Neural crest cell (in vitro differentiated cells): ENCODE data around the gene SEPHS1. TPM values are rescaled to one million over a fixed set of nuclear protein-coding genes. Genes with fewer than 3 reads are reported as not detected.

Source experiments
- DNase-seq: peaks from one replicate; pipeline ENCODE4 v3.0.0; 2021; ENCODE audit warnings: low read depth, mixed read lengths, low spot score
- H3K27ac Mint-ChIP-seq: one replicate; pipeline ENCODE4 v1.8.0; 2021; ENCODE audit warnings: mild to moderate bottlenecking, mixed read lengths; ENCODE audit not compliant: unreplicated experiment
- H3K27me3 Mint-ChIP-seq: 2 replicates; pipeline ENCODE4 v1.8.0; 2021; ENCODE audit warnings: low read depth, mild to moderate bottlenecking, mixed read lengths
- H3K36me3 Mint-ChIP-seq: 2 replicates; pipeline ENCODE4 v1.8.0; 2021; ENCODE audit warnings: low read depth, mild to moderate bottlenecking, mixed read lengths
- H3K4me1 Mint-ChIP-seq: 2 replicates; pipeline ENCODE4 v1.8.0; 2021; ENCODE audit warnings: mixed read lengths
- H3K4me3 Mint-ChIP-seq: one replicate; pipeline ENCODE4 v1.8.0; 2021; ENCODE audit warnings: mild to moderate bottlenecking, mixed read lengths
- H3K9me3 Mint-ChIP-seq: 2 replicates; pipeline ENCODE4 v1.8.0; 2021; ENCODE audit warnings: mixed read lengths
- total RNA-seq: library from RNA; stranded (reverse); gene quantifications from 2 replicates; pipeline ENCODE4 v1.2.1, GENCODE V29; 2021
- TF ChIP-seq, protein P1 (sequence below): fragments of 200-600 bp; sonication (generic); conservative IDR thresholded peaks from 2 replicates; pipeline ENCODE4 v1.5.0; 2021; ENCODE audit warnings: antibody characterized with exemption, mild to moderate bottlenecking

The SEPHS1 gene
- total RNA-seq, 1 donor from 2014 or later = 158 TPM

DNA sequence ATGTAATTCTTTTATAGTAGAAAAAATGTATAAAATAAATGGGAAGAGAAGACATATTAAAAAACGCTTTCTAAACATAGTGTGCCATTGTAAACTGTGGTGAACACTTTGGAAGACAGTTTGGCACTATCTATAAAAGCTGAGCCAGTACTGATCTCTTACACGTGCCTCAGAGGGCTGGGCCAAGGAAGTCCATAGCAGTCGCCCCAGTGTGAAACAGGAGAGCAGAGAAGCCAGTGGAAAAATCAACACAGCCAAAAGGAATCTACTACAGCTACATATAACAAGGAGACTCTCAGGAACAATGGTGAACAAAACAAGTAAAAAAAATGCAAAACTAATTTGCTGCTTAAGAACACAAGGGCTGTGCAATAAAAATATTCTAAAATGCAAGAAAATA lies 20.6 kb downstream of the SEPHS1 start:
- peaks cover 35% of the 10 kb centered on the region for H3K36me3 Mint-ChIP-seq
- no peak overlapping the region for H3K4me3 Mint-ChIP-seq
- peaks cover 3% of the 10 kb centered on the region for H3K9me3 Mint-ChIP-seq
- DNase-seq = no peak
- peak overlapping the region; percentile 83 for H3K27ac Mint-ChIP-seq
- TF ChIP-seq, protein P1, sequence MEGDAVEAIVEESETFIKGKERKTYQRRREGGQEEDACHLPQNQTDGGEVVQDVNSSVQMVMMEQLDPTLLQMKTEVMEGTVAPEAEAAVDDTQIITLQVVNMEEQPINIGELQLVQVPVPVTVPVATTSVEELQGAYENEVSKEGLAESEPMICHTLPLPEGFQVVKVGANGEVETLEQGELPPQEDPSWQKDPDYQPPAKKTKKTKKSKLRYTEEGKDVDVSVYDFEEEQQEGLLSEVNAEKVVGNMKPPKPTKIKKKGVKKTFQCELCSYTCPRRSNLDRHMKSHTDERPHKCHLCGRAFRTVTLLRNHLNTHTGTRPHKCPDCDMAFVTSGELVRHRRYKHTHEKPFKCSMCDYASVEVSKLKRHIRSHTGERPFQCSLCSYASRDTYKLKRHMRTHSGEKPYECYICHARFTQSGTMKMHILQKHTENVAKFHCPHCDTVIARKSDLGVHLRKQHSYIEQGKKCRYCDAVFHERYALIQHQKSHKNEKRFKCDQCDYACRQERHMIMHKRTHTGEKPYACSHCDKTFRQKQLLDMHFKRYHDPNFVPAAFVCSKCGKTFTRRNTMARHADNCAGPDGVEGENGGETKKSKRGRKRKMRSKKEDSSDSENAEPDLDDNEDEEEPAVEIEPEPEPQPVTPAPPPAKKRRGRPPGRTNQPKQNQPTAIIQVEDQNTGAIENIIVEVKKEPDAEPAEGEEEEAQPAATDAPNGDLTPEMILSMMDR = no peak
- no peaks in the 10 kb centered on the region for H3K4me1 Mint-ChIP-seq
- no peaks in the 10 kb centered on the region for H3K27me3 Mint-ChIP-seq

DNA sequence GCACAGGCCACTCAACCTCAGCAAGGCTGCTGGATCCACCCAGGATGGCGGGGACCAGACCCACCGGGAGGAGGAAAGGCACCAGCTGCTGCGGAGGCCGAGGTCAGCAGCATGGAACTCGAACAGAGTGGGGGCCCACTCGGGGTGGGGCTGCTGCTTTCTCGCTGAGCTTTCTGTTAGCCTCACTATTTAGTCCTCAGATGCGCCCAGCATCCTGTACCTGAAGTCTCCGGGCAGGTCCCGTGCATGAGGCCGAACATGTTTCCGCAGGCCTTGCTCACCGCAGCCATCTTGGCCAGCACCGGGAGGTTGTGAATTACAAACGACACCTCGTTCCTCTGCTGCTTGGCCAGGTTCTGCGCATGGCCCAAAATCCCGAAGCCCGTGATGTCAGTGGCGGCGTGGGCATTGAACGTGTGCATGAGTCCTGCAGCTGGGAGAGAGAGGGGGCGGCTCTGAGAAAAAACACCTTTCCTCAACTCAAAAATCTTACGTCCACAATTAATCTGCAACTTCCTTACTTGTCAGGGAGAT lies 25.4 kb downstream of the SEPHS1 start:
- no peaks in the 10 kb centered on the region for H3K9me3 Mint-ChIP-seq
- TF ChIP-seq, protein P1 = no peak
- H3K4me3 Mint-ChIP-seq = no peak overlapping the region
- no peaks in the 10 kb centered on the region for H3K4me1 Mint-ChIP-seq
- no peak for DNase-seq
- H3K27me3 Mint-ChIP-seq = no peaks in the 10 kb centered on the region
- H3K27ac Mint-ChIP-seq = no peak overlapping the region
- peaks cover 24% of the 10 kb centered on the region for H3K36me3 Mint-ChIP-seq

DNA sequence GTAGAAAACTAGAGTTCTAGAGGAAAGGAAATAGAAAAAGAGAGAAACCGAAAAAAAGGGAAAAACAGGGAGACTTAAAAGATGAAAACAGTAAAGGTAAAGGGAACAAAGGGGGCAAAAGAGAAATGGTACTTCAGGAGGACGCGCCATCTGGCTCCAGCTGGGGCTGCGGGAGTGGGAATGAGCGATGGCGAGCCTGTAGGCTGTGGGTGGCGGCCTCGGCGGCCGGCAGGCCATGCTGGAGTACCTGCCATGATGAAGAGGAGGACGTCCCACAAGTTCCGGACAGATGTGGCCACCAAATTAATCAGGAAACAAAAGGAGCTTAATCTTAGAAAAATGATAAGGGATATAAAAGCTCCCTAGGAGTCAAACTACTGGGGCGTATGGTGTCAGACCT lies 26.5 kb downstream of the SEPHS1 start:
- TF ChIP-seq, protein P1 = no peak
- Mint-ChIP-seq H3K27ac (no peak overlapping the region), H3K4me3 (no peak overlapping the region), H3K27me3 (no peaks in the 10 kb centered on the region), H3K36me3 (peaks cover 24% of the 10 kb centered on the region), H3K9me3 (no peaks in the 10 kb centered on the region), H3K4me1 (no peaks in the 10 kb centered on the region)
- no peak for DNase-seq

DNA sequence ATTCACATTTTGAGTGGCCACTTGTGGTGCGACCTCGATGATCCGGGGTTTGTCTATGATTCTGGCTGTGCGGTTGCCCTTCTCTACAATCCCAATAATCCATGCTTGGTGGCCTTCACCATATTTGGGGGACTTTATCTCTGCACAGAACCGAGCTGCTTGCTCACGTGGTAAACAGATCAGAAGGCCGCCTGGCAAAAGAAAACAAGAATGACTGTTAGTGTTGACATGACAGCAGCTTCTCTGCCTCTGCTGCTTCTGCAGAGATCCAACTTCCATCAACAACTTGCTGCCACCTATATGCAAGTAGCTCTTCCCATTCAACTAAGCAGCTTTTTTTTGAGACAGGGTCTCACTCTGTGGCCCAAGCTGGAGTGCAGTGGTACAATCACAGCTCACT lies 28.9 kb downstream of the SEPHS1 start:
- Mint-ChIP-seq H3K27me3 (no peaks in the 10 kb centered on the region), H3K27ac (no peak overlapping the region), H3K36me3 (peaks cover 17% of the 10 kb centered on the region), H3K9me3 (no peaks in the 10 kb centered on the region), H3K4me3 (no peak overlapping the region), H3K4me1 (no peaks in the 10 kb centered on the region)
- TF ChIP-seq, protein P1 = no peak
- no peak for DNase-seq

DNA sequence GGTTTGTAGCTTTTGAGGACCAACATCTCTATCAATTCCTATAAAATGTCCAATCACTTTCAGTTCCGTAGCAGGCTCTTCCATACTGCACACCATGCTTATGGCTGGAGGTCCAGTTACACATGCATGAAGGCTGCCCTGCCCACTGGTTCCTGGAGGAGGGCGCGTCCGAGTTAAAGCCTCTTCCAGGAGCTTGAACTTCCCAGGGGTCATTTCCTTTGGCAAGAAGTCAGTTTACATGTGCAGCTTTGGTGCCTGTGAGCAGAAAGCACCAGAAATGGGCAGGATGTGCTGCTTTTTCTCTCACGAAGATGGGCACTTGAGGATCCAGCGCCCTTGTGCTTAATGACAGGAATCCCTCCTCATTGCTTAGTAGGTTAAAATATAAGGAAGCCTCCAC lies 30.6 kb downstream of the SEPHS1 start:
- H3K4me1 Mint-ChIP-seq = no peaks in the 10 kb centered on the region
- no peaks in the 10 kb centered on the region for H3K27me3 Mint-ChIP-seq
- no peak for DNase-seq
- H3K36me3 Mint-ChIP-seq = peaks cover 14% of the 10 kb centered on the region
- H3K4me3 Mint-ChIP-seq = no peak overlapping the region
- no peak overlapping the region for H3K27ac Mint-ChIP-seq
- H3K9me3 Mint-ChIP-seq = no peaks in the 10 kb centered on the region
- TF ChIP-seq, protein P1 = no peak
